Islet of Langerhans (tissue), 1 donor: ENCODE results near the gene ZNF277.

Source experiments
- FAIRE-seq: peaks from one replicate; lab custom pipeline; 2011; peaks lifted over from hg19 to GRCh38; lab: Jason Lieb, UNC

Gene ZNF277, protein sequence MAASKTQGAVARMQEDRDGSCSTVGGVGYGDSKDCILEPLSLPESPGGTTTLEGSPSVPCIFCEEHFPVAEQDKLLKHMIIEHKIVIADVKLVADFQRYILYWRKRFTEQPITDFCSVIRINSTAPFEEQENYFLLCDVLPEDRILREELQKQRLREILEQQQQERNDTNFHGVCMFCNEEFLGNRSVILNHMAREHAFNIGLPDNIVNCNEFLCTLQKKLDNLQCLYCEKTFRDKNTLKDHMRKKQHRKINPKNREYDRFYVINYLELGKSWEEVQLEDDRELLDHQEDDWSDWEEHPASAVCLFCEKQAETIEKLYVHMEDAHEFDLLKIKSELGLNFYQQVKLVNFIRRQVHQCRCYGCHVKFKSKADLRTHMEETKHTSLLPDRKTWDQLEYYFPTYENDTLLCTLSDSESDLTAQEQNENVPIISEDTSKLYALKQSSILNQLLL

GRCh38 chr7:112206238-112206990, at the start of gene ZNF277, which contains the start of gene DOCK4:
ZNF277 (plus strand) TSS chr7:112206695; CDS start chr7:112206717, 22 bp downstream.
DOCK4 (minus strand) TSS chr7:112206399; CDS start chr7:112206138, 261 bp downstream.
- FAIRE-seq: no peak

DNA sequence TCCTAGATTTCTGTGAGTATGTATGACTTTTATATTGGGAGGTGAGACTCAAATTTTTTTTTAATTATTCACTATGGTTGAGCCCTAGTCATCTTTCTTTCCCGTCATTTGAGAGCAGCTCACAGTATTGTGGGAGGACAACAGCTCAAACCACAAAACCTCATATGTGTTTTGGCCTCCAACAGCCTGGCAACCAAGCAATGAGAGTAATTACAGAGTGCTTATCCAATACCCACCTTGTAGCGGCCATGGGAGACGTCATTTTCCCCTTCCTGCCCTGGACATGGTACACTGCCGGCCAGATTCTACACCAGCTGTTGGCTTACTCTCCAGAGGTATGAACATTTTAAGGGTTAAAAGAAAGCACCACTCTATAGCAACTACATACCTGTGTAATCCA, 49.4 kb upstream of the ZNF277 start:
- no peak for FAIRE-seq

GRCh38 chr7:112159351-112159750, 47.1 kb upstream of the ZNF277 start:
- no peak for FAIRE-seq

GRCh38 chr7:112160130-112160770, 46.2 kb upstream of the ZNF277 start:
- FAIRE-seq: no peak

GRCh38 chr7:112160771-112161150, 45.7 kb upstream of the ZNF277 start:
- no peak for FAIRE-seq

DNA sequence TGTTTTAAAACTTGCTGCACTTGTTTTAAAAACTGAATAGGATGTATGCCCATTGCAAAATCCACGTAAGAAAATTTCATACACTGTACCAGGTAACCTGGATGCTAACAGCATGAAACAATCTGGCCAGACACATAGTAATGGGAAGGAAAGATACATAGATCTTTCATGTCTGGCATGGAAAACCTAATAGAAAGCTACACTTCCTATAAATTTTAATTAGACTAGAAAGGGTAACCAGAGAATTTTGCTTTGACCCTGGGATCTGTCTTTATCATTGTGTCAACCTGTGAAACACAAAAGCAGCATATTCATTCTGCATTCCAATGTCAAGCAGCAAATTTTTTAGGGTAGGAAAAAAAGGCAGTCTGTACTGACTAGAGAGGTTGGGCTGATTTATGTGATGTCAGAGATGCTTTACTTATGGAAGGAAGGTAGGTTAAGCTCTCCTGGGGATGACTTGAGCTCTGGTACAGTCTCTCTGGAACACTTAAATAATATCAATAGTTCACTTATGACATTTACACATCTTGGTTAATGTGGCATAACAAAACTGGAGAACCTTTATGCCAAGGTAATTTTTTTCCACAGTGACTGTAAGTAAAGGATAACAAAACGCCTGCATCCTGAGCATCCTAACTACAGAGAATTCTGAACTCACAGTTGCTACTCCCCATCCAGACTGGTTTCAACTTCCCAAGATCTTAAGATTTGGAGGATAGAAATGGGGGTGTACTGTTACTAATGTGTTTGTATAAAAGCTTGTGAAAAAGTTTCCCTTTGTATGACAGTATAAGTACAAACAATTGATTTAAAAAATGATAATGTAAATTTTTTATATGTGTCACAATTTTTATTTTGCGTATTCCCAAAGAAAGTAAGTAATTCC, 45.0 kb upstream of the ZNF277 start:
- no peak for FAIRE-seq

GRCh38 chr7:112162142-112162766, 44.2 kb upstream of the ZNF277 start:
- FAIRE-seq: no peak

DNA sequence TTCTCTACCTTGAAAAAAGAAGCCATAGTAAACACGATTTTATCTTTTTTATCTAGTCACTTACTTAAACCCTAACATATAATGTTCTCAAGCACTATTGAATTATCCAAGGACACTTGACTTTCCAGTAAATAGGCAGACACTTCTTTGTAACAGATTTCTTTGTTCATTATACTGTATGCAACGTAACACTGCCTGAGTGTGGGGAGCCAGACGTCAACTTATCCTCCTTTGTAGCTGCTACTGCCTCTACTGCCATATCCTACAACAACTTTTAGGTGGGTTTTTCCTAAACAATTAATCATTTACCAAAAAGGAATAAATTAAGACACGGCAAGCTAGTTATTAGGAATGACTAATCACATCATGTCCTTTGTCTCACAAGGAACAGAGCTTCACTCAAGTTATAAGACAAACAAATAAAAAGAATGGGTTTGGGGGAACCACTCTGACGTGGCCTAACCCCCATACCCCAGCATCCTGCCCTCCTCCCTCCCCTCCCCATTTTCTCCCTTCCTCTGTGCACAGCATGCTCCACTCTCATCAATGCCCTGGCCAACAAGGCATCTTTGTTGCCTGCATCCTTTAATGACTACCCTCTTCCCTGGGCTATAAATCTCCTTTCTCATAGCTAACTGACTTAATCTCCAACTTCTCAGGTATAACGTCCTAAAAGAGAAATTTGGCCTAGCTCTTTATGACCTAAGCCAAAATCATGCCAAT, 43.5 kb upstream of the ZNF277 start:
- FAIRE-seq: no peak

- FAIRE-seq: no peak
These were observed 39.3 kb upstream of the ZNF277 start for GRCh38 chr7:112167147-112167546.

DNA sequence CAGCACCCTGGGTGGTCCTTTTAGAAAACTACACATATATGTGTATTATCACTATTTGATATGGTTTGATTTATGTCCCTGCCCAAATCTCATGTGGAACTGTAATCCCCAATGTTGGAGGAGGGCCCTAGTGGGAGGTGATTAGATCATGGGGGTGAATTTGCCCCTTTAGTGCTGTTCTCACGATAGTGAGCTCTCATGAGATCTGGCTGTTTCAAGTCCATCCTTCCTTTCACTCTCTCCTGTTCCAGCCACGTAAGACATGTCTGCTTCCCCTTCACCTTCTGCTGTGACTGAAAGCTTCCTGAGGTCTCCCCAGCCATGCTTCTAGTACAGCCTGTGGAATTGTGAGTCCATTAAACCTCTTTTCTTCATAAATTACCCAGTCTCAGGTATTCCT, 37.6 kb upstream of the ZNF277 start:
- no peak for FAIRE-seq

GRCh38 chr7:112171673-112172072, 34.8 kb upstream of the ZNF277 start:
- no peak for FAIRE-seq

DNA sequence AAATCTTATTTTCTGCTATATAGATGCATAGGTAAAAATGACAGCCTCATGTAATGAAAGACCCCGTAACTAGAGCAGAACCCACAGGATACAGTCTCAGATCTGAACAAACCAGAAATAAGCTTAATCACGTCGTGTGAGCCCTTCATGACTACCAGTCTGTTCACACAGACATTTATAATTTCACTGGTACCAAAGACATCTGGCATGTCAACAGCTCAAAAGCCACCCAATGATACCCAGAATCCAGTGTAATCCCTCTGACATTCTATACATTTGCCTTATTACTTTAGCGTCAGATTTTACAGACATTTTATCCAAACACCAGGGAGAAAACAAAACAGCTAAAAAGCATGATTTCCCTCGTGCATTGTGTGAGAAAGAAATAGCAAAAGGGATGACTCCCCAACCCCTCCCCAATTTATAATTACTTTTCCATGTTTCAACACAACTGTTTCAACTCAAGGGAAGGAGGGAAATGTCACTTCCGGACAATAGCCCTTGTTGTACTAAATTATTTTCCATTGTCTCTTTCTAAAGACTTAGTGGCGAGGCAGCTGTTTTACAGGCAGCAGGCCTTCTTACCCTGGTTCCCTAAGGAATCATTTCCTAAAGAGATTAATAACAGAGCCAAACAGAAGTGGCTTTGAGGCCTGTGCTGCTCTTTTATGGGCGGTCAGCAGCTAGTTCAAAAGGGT, 33.5 kb upstream of the ZNF277 start:
- FAIRE-seq: no peak

DNA sequence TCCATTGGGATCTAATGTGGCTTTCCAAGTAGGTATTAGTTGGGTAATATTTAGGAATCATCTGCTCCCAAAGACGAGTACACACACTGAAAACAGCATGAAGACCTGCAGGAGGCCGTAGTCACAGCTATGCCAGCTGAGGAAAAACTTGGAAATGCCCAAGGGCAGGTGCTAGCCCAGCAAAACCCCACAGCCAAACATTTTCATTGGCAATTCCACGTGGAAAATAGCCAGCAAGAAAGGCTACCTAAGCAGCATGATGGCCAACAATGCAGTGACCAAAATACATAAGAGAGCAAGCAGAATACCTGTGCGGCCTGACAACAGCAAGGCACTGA, 33.0 kb upstream of the ZNF277 start:
- no peak for FAIRE-seq

DNA sequence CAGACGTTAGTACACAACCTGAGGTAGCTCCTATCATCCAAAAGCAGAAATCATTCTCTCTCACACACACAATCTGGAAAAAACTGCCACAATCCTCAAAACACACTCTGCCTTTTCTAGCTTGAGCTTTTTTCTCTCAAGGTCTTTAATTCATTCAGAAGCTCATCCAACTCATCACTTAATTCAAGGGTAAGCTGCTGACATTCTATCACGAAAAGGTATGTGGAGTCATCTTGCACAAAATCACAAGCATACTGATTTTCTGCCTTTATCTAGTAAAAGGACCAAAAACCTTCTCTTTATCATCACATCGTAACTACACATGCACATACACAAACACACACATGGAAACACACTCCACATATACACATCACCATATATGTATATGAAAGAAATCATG, 32.3 kb upstream of the ZNF277 start:
- FAIRE-seq: no peak

- no peak for FAIRE-seq
These were observed 30.3 kb upstream of the ZNF277 start for GRCh38 chr7:112176241-112176640.

DNA sequence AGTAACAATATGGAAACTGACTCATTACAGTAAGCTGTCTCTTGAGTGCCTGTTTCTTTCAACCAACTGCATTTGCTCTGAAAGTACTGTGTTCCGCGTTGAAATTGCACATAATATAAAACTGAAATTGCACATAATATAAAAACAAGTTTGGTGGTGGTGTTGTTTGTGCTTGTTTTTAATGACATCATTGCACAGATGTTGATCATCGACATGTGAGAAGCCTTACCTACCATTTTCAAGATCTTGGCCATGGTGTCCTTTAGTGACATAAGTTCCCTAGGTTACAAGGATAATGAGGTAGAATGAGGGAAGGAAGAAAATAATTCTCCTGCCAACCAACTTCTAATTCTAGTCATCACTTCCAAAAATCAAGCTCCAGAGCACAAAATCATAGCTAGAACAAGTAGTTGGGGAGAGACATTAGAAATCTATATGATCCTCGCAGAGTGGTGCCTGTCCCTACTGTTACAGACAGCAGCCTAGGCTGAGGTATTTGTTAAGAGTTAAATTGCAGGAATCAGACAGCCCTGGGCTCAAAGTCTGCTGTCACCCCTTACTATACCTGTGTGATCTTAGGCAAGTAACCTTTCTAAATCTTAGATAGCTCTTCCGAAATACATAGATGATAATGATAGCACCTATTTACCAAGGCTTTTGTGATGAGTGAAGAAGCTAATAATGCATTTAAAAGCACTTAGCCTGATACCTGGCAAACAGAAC, 29.6 kb upstream of the ZNF277 start:
- FAIRE-seq: no peak

DNA sequence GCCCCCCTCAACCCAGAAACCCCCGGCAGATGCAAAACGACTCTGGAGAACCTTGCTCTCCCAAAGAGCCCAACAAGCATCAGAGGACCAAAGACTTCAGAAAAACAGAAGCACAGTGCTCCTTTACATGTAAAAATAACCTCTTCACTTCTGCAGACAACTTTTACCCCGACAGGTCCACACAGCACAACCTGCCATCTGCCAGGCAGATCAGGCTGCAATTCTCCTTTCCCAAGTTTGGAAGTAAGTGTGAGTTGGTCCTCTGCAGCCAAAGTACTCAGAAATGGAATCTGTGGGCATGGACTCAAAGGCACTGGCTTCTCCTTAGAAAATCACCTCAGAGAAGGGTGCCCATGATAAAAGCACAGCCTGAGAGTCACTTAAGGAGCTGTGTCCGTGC, 26.3 kb upstream of the ZNF277 start:
- FAIRE-seq: no peak

DNA sequence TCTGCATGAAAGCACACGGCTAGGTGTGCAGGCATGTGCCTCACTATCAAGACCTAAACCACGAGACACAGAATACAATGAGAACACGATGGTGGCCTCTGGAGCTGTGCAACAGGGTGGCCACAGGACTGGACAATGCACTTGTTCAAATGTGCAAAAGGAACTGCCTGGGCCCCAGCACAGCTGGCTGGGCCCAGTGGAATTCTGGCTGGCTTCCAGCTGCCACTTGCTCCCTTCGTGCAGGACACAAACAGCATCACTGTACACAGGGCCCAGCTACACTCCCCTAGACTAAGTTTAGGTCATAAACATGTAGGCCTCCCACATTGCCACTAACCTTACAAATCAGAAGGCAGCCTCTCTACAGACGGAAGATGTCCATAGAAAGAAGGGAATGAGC, 23.7 kb upstream of the ZNF277 start:
- no peak for FAIRE-seq

- no peak for FAIRE-seq
These were observed 23.2 kb upstream of the ZNF277 start for GRCh38 chr7:112183266-112183665.

- FAIRE-seq: no peak
These were observed 22.0 kb upstream of the ZNF277 start for GRCh38 chr7:112184455-112184854.
